NCI-H2107 treated with DMSO at 0.1 percent for 48 hours (cell line): ENCODE results near the gene TNNC2.

ENCODE experiments used
- DNase-seq: peaks from one replicate; lab custom pipeline; 2025; ENCODE audit not compliant: unreplicated experiment; lab: John Stamatoyannopoulos, UW

TNNC2 gene

DNA sequence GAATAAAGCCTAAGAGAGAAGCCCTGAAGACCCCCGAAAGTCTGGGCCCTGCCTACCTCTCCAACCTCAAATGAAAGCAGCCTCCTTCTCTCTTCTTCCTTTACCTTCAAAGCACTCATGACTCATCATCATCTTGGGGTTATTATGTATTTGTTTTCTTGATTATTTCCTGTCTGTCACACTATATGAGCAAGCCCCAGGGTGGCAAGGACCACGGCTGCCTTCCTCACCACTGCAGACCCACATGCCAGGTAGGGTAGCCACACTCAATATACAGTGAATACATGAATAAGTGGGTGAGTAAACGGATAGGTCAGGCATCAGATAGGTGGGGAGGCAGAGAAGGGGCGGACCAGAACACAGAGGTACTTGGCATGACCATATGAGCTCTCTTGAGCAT is 44.2 kb downstream of the TNNC2 start:
- DNase-seq = no peak

DNA sequence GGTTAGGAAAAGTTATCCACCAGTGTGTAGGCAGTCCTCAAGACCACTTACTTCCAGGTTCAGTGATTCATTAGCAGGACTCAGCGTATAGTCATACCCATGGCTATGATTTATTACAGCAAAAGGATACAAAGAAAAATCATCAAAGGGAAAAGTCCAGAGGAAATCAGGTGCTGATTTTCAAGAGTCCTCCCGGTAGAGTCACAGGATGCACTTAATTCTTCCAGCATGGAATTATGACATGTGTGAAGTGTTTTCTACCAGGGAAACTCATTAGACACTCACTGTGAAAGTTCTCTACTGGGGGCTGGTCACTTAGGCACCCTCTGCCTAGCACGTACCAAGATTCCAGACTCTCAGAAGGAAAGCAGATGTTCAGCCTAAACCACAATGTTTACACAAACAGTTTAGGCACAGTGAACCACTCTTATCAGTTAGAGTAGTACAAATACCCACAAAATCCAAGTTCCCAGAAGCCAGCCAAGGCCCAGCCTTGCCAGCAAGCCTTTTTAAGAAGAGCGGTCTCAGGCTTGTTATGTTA is 45.7 kb downstream of the TNNC2 start:
- DNase-seq = no peak

DNA sequence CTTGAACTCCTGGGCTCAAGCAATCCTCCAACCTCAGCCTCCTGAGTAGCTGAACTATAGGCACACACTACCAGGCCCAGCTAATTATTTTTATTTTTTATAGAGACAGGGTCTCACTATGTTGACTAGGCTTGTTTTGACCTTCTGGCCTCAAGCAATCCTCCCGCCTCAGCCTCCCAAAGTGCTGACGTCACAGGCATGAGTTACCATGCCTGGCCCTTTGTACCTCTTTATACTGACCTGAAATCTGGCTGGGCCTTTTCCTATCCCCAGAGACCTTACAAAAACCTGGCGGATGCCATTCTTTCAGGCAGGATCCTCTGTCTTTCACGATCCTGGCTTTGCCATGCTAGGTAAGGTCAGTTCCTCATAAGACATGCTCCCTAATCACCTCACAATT is 47.0 kb downstream of the TNNC2 start:
- DNase-seq = no peak

DNA sequence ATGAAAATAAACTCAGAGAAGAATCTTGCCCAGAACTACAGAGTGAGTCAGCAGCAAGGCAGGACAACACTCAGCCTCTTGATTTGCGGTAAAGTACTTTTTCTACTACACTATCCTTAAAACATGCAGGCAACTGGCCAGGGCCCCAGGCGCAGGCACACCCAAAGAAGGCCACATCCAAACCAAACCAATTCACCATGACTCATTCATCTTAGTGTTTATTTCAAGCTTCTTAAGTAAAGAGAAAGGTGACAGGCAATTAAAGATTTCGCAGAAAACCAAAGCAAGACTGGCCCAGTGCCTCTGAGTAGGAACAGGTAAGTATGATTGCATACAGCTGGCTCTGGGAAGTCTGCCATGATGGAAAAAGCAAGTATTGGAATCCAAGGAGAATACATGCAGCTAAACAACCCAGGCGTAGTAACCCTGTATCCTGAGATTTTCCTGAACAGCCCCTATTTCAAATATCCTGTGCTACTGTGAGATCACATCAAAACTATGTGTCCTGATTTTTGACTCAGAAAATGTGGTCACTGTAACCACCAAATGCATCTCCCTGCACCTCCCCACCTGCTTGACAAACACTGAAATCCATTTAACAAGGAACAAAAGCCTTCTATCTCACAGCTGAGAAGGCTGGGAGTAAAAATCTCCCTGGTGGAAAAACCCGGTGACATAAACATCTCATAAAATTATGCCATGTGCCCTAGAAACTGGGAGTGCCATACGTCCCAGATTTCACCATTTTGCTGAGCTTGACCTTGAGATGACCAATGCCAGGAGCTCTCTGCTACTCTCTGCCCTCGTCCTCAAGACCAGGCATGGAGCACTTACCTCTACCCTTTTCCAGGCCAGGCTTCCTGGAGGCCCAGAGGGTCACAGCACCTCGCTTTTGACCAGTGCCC is 47.8 kb downstream of the TNNC2 start:
- DNase-seq = no peak

DNA sequence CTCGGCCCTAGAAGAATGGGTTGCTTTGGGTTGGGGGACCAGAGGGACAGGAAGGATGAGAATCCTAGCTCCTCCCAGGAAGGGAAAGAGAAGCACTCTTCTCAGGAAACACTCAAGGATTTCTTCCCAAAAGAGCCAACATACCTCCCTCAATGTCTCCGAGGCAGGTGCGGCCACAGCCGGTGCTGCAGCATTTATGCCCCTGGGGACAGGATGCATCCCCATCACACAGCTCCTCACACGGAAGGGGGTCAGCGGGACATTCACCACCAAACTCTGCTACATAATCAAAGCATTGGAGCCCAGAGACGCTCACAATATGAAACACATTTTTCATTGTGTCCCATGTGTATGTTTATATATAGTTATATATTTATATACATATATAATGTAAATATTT is 50.2 kb downstream of the TNNC2 start:
- no peak for DNase-seq

DNA sequence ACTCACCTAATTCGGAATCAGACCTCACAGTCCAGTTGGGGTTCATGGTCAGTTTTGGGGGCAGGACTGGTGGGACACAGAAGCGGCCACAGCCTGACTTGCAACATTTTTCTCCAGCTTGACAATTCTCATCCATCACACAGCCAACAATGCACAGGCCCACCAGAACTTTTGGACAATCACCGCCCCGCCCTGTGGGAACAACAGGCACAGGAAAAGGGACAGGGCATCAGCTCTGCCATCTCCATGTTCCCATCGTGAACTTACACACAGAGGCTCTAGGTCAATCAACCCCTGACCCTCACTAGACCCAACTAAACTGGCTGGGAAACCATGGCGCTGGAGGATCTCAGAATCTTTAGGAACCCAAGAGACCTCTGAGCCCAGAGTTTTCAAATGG is 51.7 kb downstream of the TNNC2 start:
- no peak for DNase-seq

DNA sequence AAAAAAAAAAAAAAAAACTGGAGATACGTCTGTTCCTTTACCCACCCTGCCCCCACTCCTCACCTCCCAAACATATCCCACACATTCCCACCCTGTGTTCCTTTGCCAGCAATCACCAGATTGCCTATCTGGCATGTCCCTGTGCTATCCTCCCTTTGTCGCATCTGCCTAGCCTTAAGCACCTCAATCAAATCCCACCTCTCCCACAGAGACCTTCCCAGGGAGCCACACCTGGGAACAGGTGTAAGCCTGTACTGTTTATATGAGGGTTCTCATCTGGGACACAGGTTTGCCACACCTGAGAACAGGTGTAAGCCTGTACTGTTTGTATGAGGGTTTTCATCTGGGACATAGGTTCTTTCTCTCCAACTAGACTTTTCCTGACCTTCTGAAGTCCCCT is 52.2 kb downstream of the TNNC2 start:
- no peak for DNase-seq
